GM08714 (cell line): ENCODE data around the gene KIAA0825.

ENCODE experiments used
- H3K4me3 ChIP-seq: fragments of 200-500 bp; sonication (Bioruptor generic); 2 replicates; pipeline ENCODE4 v1.5.1; 2014; ENCODE audit warnings: mild to moderate bottlenecking, low read length, inconsistent platforms
- ZNF274 ChIP-seq: IDR thresholded peaks from 2 replicates; pipeline ENCODE4 v1.6.1; 2012; ENCODE audit warnings: mild to moderate bottlenecking, low read depth, low read length

KIAA0825 gene

DNA sequence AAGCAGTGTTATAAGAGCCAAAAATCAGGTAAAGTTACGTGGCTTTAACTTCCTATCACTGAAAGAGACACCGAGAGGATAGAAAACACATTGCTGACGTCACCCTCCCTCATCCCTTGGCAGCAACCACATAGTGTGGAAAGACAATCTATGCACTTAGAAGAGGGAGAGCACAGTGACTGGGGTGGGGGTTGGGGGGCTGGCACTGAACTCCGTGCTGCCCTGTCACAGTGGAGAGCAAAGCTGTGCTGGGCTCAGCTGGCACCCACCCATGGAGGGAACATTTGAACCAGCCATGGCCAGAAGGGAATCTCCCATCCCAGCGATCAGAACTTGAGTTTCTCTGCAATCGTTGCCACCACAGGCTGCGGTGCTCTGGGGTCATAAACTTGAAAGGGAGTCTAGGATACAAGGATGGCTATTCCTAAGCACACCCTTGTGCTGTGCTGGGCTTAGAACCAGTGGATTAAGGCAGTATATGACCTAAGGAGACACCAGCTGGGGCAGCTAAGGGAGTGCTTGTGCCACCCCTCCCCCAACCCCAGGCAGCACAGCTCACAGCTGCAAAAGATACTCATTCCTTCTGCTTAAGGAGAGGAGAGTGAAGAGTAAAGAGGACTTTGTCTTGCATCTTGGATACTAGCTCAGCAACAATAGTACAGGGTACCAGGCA is 73.4 kb downstream of the KIAA0825 start:
- TF ChIP-seq ZNF274: no peak
- H3K4me3 ChIP-seq: no peak overlapping the region

DNA sequence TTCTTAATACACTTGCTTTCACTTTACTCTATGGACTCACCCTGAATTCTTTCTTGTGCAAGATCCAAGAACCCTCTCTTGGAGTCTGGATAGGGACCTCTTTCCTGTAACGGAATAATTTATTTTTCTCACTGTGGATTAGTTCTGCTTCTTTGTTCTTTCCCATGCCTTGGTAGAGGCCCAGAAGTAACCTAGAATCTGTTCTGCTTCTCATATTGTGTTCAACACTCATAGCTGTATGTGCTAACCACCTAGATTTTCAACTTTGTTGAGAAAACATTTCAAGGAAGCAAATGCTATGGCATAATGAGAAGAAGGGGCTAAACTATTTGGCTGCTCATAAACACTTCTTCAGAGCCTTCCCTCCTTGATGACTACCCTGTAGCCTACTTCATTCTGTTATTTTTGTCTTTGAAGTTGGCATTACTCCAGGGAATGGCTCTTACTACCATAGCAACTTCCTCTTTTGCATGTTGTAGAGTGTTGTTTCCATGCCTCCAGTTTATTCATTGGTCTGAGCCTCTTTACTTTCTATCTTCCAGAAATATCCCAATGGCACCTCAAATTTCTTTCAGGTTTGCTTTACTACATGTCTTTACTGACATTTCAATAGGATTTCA is 74.3 kb downstream of the KIAA0825 start:
- no peak for TF ChIP-seq ZNF274
- no peak overlapping the region for H3K4me3 ChIP-seq

DNA sequence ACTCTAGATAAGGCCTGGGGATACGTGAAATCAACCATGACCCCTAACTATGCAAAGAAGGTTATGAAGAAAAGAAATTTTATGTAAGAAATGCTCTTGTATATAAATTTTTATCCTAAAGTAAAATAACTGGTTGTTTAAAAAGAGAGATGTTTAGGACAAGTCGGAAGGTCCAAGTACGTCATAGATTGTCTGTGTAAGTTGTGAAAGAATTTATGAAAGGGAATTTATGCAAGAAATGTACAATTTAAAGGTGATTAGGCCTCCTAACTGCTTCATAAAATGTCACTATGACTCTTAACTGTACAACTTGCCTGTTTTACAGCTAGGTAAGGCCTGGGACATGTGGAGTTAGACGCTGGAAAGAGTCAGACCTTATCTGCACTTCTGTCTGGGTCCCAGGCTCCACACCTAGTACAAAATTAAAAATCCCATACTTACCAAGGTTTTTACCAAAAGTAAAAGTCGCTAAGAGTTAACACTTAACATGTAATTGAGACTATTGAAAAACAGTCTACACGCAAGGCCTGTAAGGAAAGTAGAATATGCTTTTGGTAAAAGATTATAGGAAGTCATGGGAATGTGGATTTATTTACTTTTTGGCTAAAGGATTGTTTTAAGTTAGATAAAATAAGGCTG is 77.4 kb downstream of the KIAA0825 start:
- H3K4me3 ChIP-seq: no peak overlapping the region
- TF ChIP-seq ZNF274: no peak

DNA sequence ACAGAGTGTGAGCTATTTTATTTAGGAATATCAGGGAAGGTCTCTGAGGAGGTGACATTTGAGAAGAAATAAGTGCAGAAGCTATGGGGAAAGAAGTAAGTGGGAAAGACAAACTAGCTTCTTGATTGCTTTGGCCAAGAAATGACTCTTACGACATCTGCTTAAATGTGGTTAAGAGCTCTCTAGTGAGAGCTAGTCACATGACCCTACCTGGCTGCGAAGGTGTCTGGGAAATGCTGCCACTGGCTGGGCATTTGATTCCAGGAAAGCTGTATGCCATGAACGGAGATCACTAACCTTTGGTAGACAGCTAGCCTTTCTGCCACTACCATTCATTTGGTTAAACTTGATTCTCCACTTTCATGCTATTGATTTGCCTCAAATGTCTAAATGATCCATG is 80.1 kb downstream of the KIAA0825 start:
- TF ChIP-seq ZNF274: no peak
- no peak overlapping the region for H3K4me3 ChIP-seq

DNA sequence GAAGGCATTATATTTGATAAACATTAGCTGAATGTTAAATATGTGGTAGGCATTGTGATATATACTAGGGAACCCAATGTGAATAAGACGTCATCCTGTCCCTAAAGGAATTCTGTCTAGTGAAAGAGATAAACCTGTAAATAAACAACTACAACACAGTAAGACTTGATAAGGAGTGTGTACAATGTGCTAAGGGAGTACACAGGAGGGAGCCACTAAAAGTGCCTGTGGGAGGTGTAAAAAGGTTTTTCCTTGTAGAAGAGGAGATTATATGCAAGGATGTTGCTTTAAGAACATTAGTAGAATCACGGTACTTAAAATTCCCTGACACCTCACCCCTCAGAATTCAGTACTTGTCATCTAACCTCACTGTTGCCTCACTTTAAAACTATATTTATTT is 91.7 kb downstream of the KIAA0825 start:
- no peak overlapping the region for H3K4me3 ChIP-seq
- no peak for TF ChIP-seq ZNF274

DNA sequence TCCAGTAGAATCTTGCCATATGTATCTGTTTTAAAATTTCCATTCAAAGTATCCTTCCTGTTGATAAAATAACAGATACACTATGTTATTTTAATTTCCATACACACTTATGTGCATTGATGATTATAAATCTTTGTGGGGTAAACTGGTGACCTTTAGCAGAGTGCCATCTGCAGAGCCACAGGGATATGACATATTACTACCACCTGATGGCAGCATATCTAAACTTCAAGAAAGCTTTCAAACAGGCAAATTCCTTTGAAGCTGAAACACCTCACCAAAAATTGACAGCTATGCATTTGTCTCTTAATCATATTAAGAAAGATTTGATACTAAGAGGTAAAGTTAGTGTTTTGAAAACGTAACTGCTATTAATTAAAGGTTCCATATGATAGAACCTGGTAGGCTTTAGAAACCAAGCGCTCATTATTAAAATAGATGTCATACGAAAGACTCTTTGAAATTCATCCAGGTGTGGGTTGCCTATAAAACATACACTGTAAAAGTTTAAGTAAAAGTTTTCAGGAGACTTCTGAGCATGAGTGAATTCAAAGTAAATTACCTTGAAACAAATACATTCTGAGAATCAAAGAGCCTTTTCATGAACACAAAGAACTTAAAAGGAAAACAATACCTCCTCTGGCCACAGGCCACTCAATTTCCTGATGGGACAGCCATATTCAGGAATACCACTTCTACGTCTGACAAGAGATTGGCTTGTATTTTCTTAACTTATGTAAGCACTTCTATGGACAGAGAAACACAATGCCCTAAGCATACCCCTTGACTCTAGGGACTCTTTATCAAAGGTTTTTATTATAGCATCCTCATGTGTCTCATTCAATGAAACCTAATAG is 93.3 kb downstream of the KIAA0825 start:
- no peak for TF ChIP-seq ZNF274
- H3K4me3 ChIP-seq: no peak overlapping the region

DNA sequence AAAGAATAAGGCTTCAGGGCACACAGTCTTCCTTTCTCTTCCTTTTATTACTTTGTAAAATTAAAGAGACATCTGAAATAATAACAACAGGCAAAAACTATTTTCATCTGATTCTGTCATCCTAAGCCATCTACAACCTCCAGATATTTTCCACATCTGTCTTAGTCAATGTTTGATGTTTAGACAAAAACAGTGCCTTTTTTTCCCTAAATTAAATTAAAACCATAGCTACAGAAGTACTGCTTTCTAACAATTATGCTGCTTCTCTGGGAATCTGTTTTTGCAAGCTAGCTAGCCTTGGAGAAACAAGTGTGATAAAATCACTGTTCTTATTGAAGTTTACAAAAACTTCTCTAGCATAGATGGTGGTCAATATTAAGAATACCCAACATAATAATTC is 95.4 kb downstream of the KIAA0825 start:
- H3K4me3 ChIP-seq: no peak overlapping the region

DNA sequence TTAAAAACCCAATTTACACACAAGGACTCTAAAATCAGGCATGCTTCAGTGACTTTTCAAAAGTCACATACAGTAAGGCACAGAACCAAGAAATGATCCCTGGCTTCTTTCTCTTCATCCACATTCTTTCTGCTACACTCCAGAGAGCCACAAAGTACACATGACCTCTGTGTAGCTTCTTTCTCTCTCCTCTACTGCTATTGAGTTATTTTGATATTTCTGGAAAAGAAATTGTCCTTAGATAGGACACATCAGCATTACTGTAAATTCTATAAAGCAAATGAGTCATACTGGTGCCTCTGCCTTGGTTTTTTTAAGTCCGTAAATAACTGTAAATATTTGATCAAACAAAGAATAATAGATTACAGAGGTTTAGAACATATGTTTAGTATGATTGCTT is 96.3 kb downstream of the KIAA0825 start:
- TF ChIP-seq ZNF274: no peak
- no peak overlapping the region for H3K4me3 ChIP-seq

More for the DNA sequence above, 95.4 kb downstream of the KIAA0825 start:
- TF ChIP-seq ZNF274: no peak

DNA sequence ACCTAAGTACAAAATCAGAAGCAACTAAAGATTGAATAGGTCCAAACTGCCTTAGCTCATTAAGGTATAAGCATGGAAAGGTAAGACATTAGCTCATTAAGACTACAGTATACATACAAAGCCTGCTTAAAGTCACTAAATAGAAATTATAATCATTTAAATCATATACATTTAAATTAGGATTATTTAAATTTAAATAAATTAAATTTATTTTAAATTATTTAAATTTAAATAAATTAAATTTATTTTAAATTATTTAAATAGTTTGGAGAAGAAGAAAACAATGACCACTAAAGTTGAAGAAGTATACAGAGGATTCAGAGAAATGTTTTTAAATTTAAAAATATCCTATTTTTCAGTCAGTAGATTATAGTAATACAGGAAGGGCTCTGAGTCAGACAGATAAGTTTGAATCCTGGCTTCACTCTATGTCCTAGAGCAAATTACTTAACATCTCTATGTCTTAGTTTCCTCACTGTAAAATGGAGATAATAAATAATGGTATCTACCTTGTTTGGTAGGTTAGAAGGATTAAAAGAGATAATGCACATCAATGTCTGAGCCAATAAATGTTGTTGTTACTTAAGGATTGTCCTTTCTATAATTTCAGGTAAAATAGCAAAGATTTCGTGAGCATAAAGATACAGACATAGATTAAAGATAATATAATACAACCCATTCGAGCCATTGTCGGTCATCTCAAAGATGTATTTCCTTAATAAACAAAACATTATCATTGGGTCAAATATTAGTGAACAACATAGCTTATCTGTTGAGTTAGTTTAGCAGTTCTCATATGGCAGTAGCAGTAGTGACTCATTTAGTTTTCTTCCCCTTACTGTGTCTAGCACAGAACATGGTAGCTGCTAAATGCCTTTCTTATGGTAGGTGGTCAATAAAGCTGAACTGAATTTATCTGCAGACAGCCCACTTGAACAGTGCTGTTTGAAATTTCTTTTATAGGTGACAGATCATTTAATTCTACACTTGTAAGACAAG is 100.6 kb downstream of the KIAA0825 start:
- no peak for TF ChIP-seq ZNF274
- H3K4me3 ChIP-seq: no peak overlapping the region

DNA sequence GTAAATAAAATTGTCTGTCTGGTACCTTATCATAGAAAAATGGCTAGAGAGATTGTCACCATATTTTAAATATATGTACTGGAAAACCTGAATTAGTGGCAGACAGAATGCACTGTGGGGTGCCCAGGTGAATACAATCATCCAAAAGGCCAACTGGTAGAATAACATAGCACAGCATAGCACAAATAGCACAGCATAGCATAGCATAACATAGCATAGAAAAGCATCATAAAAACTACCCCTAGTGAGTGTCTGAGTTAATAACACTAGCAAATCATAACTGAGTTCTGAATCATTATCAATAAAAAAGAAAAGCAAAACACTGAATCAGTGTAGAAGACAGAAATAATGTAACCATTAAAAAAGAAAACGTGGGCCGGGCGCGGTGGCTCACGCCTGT is 102.3 kb downstream of the KIAA0825 start:
- H3K4me3 ChIP-seq: no peak overlapping the region

DNA sequence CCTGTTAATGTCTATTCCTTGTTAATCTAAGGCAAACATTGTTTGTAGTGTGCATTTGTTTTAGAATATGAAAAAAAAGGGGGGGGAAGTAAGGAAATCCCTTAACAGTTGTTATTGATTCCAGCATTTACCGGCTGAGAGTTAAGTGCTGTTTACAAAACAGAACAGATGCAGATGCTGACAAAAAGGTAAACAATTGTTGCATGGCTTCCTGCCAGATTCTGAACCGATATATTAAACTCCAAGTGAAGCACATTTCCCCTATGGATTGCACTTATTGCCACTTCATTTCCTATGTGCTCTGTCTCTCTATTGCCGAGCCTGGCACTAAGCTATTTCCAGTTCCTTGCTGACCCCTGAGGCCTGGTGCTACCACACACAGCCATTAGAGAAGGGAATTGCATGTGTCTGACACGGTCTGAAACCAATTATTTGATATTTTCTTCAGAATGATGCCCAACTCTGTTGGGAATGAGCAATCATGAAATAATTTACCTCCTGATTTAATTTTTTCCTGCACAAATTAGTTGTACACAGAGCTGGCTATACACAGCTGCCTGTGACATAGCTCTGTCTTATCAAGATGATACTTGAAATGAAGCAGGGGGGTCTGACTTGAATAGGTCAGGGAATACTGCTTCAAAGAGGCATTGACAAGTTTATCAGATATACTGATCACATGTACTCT is 109.8 kb downstream of the KIAA0825 start:
- no peak for TF ChIP-seq ZNF274

More for the DNA sequence above, 102.3 kb downstream of the KIAA0825 start:
- TF ChIP-seq ZNF274: no peak

DNA sequence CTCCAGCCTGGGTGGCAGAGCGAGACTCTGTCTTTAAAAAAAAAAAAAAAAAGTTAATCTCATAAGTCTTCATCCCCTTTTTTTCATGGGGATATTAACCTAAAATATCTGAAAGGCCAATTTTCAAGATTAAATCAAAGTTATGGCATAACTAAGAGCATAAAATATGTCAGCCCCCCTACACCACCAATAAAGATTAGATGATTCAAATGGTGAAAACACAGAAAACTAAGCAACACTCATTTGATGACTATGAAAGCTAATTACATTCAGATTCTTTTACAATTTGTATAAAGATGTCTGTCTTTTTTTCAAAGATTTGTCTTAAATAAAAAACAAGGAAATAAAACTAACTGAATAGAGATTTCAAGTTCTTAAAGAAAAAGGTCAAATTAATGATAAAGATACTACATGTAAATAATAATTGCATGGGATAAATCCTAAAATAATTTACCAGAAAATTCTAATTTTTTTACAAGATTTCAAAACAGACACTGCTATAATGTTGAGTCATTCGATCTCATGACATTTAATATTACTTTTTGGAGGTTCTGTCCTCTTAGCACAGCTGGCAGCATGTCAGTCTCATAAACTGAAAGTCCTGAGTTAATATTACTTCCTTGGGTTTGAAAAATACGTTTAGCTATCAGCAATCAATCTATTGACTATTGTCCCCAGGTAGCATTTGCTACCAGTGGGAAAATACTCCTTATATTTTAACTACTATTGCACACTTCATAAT is 112.9 kb downstream of the KIAA0825 start:
- H3K4me3 ChIP-seq: no peak overlapping the region
- TF ChIP-seq ZNF274: no peak

More for the DNA sequence above, 109.8 kb downstream of the KIAA0825 start:
- H3K4me3 ChIP-seq: no peak overlapping the region
